HG03558 (cell line): ENCODE data around the gene ZBTB12.
"Not testable (repeated sequence)": the region's sequence is repeated elsewhere in the genome, so short reads cannot be mapped to it uniquely, and the experiment has no call there.

Source experiments
- ATAC-seq: cut with Tn5 transposase; IDR thresholded peaks from one replicate; pipeline ENCODE4 v1.9.1; 2021; ENCODE audit warnings: moderate number of reproducible peaks; ENCODE audit not compliant: unreplicated experiment; ENCODE audit errors: extremely low read depth

The ZBTB12 gene

DNA sequence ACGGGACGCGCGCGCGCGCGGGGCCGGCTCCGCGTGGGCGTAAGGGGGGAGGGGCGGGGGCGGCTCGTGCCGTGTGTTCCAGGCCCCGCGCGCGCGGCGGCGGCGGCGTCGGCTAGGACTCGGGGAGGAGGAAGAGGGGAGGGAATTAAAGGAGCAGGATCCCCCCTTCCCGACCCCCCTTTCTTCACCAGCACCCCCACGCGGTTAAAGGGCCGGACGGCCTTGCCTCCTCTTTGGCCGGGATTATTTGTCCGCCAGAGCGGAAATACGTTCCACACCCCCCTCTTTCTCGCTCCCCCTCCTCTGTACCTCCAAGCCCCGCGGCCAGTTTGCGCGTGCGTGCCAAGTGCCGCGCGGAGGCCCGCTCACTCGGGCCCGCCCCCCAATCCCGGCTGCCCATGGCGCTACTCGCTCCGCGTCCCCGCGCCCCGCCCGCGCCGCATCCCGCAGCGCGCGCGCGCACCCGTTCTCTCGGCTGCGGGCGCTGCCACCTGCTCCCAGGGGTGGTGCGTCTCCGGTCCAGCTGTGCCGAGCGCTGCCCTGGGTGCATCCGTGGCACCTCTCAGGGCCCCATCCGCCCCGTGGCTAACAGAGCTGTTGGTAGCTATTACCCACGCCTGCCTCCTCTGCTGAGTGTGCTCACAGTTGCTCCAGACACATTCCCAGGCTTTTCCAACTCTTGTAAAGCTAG is at the start of gene ZBTB12:
TSS of gene ZBTB12 (minus strand) at position 134 of the 691 bp plus-strand sequence. CDS start 781 bp downstream, outside the sequence.
- ATAC-seq = no peak

DNA sequence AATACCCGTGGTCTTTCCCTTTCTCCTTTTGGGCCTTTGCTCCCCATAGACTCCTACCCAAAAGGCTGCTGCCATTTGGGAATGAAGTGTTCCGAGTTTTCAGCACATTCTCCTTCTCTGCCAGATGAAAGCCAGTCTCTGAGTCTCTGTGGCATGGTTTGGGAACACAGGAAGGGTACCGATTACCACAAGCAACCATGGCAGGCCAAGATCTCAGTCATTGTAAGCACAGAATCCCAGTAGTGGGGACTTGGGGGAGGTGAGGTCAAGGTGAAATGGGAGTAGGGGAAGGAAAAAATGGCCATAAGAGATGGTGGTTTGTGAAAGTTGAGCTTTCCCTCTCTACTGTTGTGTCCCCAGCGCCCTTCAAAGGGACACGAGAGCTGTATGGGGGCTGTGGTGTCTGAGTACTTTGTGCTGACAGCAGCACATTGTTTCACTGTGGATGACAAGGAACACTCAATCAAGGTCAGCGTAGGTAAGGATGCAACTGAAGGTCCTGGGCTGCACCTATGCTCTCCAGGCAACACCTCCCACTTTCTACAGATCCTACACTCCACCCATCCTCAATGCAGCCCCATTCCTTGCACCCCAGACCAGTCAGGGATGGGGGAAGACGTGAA is 48.2 kb upstream of the ZBTB12 start:
- no peak for ATAC-seq

GRCh38 chr6:31948753-31949413 is 47.0 kb upstream of the ZBTB12 start:
- no peak for ATAC-seq

- ATAC-seq = no peak
These were observed 46.4 kb upstream of the ZBTB12 start for GRCh38 chr6:31948306-31948705.

DNA sequence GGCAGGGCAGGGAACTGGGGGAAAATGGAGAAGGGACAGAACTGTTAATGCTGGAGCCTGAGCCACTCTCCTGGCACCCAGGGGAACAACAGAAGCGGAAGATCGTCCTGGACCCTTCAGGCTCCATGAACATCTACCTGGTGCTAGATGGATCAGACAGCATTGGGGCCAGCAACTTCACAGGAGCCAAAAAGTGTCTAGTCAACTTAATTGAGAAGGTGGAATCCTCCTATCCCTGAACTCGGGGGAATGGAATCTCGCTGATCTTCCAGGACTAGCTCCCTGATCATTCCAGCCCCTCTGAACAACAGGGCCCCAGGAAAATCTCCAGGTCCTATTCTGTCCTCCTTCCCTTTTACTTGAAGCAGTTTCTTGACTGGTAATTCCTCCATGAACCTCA is 46.0 kb upstream of the ZBTB12 start:
- ATAC-seq = no peak

DNA sequence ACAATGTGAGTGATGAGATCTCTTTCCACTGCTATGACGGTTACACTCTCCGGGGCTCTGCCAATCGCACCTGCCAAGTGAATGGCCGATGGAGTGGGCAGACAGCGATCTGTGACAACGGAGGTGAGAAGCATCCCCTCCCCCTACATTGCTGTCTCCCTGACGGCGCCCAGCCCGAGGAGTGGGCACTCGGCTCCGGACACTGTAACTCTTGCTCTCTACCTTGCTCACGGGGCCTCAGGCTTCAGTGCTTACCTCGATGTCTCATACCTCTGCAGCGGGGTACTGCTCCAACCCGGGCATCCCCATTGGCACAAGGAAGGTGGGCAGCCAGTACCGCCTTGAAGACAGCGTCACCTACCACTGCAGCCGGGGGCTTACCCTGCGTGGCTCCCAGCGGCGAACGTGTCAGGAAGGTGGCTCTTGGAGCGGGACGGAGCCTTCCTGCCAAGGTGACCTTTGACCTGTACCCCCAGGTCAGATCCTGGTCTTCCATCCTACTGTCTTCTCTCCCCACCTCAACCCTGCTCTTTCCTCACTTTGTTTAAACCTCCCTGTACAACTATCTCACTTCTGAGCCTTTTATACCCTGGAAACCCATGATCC is 45.3 kb upstream of the ZBTB12 start:
- ATAC-seq = no peak

DNA sequence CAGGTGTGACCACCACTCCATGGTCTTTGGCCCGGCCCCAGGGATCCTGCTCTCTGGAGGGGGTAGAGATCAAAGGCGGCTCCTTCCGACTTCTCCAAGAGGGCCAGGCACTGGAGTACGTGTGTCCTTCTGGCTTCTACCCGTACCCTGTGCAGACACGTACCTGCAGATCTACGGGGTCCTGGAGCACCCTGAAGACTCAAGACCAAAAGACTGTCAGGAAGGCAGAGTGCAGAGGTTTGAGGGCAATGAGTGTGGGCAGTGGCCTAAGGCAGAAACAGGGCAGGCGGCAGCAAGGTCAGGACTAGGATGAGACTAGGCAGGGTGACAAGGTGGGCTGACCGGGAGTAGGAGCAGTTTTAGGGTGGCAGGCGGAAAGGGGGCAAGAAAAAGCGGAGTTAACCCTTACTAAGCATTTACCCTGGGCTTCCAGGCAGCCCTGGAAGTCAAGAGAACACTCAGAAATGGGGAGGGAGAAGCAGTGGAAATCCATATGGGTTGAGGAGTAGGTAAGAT is 44.5 kb upstream of the ZBTB12 start:
- no peak for ATAC-seq

DNA sequence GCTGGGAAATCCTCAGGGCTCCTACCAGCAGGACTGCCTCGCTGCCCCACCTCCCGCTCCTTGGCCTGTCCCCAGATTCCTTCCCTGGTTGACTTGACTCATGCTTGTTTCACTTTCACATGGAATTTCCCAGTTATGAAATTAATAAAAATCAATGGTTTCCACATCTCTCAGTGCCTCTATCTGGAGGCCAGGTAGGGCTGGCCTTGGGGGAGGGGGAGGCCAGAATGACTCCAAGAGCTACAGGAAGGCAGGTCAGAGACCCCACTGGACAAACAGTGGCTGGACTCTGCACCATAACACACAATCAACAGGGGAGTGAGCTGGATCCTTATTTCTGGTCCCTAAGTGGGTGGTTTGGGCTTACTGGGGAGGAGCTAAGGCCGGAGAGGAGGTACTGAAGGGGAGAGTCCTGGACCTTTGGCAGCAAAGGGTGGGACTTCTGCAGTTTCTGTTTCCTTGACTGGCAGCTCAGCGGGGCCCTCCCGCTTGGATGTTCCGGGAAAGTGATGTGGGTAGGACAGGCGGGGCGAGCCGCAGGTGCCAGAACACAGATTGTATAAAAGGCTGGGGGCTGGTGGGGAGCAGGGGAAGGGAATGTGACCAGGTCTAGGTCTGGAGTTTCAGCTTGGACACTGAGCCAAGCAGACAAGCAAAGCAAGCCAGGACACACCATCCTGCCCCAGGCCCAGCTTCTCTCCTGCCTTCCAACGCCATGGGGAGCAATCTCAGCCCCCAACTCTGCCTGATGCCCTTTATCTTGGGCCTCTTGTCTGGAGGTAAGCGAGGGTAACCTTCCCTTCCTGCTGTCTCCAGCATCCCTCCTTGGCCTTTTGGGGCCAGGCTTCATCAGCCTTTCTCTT is 43.9 kb upstream of the ZBTB12 start, which contains the start of gene CFB:
TSS of gene CFB (plus strand) at position 589 of the 863 bp plus-strand sequence. CDS start at position 716, 127 bp downstream.
- no peak for ATAC-seq

DNA sequence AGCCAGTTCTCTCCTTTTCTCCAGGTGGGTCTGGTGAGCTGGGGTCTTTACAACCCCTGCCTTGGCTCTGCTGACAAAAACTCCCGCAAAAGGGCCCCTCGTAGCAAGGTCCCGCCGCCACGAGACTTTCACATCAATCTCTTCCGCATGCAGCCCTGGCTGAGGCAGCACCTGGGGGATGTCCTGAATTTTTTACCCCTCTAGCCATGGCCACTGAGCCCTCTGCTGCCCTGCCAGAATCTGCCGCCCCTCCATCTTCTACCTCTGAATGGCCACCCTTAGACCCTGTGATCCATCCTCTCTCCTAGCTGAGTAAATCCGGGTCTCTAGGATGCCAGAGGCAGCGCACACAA is 43.2 kb upstream of the ZBTB12 start:
- no peak for ATAC-seq

DNA sequence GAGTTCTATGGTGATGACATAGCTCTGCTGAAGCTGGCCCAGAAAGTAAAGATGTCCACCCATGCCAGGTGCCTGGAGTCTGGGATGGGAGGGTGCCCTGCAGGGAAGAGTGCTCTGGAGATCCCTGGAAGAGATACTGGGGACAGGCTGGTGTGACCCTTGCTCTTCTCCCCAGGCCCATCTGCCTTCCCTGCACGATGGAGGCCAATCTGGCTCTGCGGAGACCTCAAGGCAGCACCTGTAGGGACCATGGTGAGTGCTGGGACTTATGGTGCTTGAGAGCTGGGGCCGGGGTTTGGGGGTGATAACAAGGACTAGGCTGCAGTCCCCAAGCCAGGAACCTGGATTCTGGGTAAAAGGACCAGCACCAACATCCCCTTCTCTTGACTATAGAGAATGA is 41.9 kb upstream of the ZBTB12 start:
- no peak for ATAC-seq

- ATAC-seq = no peak
These were observed 38.4 kb upstream of the ZBTB12 start for GRCh38 chr6:31940256-31940664.

GRCh38 chr6:31935823-31936222 is 33.9 kb upstream of the ZBTB12 start:
- no peak for ATAC-seq

- ATAC-seq = no peak
These were observed 33.1 kb upstream of the ZBTB12 start for GRCh38 chr6:31935021-31935420.

DNA sequence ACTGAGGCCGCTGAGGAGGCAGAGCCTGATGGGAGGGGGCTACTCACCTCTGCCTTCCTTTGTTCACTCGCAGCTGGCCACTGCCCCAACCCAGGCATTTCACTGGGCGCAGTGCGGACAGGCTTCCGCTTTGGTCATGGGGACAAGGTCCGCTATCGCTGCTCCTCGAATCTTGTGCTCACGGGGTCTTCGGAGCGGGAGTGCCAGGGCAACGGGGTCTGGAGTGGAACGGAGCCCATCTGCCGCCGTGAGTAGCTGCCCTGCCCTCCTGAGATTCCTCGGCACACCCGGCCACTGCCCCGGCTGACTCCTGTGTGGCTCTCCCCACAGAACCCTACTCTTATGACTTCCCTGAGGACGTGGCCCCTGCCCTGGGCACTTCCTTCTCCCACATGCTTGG is 31.7 kb upstream of the ZBTB12 start:
- no peak for ATAC-seq

- ATAC-seq = not testable (repeated sequence)
These were observed 30.3 kb upstream of the ZBTB12 start for GRCh38 chr6:31932137-31932536.

GRCh38 chr6:31930962-31931361 is 29.1 kb upstream of the ZBTB12 start:
- ATAC-seq = no peak

DNA sequence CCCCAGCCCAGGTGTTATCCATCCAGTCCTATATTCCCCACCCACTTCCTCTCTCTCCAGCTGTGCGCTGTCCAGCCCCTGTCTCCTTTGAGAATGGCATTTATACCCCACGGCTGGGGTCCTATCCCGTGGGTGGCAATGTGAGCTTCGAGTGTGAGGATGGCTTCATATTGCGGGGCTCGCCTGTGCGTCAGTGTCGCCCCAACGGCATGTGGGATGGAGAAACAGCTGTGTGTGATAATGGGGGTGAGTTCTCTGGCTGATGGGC is 26.7 kb upstream of the ZBTB12 start:
- ATAC-seq = no peak

GRCh38 chr6:31927863-31928671 is 26.2 kb upstream of the ZBTB12 start:
- no peak for ATAC-seq

GRCh38 chr6:31927242-31927862 is 25.5 kb upstream of the ZBTB12 start, which contains the start of gene C2:
Gene C2, plus strand, starts transcription at chr6:31927717. Its CDS starts 36 bp downstream, at chr6:31927753.
- ATAC-seq = no peak
